Loucy (cell line): ENCODE results near the gene FRAS1.
"Not testable (repeated sequence)": the region's sequence is repeated elsewhere in the genome, so short reads cannot be mapped to it uniquely, and the experiment has no call there.

Experiments used
- CTCF ChIP-seq: fragments of 200-600 bp; sonication (generic); conservative IDR thresholded peaks from 2 replicates; pipeline ENCODE4 v1.5.1; 2014; ENCODE audit warnings: mild to moderate bottlenecking, antibody characterized with exemption, low read length
- EZH2phosphoT487 ChIP-seq: fragments of 200-600 bp; IDR thresholded peaks from 2 replicates; pipeline ENCODE4 v1.6.1; 2018; ENCODE audit warnings: antibody characterized with exemption, mild to moderate bottlenecking, moderate library complexity, borderline replicate concordance

- TF ChIP-seq EZH2phosphoT487, CTCF: not testable (repeated sequence)
Observed at GRCh38 chr4:78307263-78307662, 250.1 kb downstream of the FRAS1 start.
